ENCODE data around the gene OR6S1. TPM values are rescaled to one million over a fixed set of nuclear protein-coding genes. Genes with fewer than 3 reads are reported as not detected.
"Not testable (repeated sequence)": the region's sequence is repeated elsewhere in the genome, so short reads cannot be mapped to it uniquely, and the experiment has no call there.

OR6S1 gene
- total RNA-seq, 1 experiment from 2014 or later: not detected

- DNase-seq (no peak), ATAC-seq (no peak)
- Histone ChIP-seq H3K9me3 (ENCODE audit: low read length) (no peaks in the 10 kb centered on the region), H3K79me2 (ENCODE audit: low read length) (no peaks in the 10 kb centered on the region), H3K27me3 (ENCODE audit: low read length) (no peaks in the 10 kb centered on the region), H3K9ac (ENCODE audit: low read length) (no peak overlapping the region), H4K20me1 (ENCODE audit: low read length) (no peaks in the 10 kb centered on the region), H3F3A (ENCODE audit: low read length, unreplicated experiment) (peaks cover 5% of the 10 kb centered on the region), H3K36me3 (ENCODE audit: low read depth, low read length) (no peaks in the 10 kb centered on the region), H2AFZ (ENCODE audit: low read length) (no peak overlapping the region), H3K9me2 (replicated peaks; ENCODE audit: low read length) (no peaks in the 10 kb centered on the region), H3K4me1 (ENCODE audit: insufficient read depth, low read length) (peaks cover 22% of the 10 kb centered on the region), H3K27ac (ENCODE audit: low read length) (no peak overlapping the region), H3K4me3 (ENCODE audit: low read length) (no peak overlapping the region), H3K4me2 (ENCODE audit: low read length) (no peak overlapping the region)
- no peak for TF ChIP-seq CTCF (conservative IDR thresholded peaks at IDR 0.05; ENCODE audit: low read depth, low read length)
- no peak for TF ChIP-seq EZH2phosphoT487 (IDR thresholded peaks at IDR 0.05; ENCODE audit: borderline replicate concordance, low read length)
- TF ChIP-seq EZH2 (IDR thresholded peaks at IDR 0.05; ENCODE audit: low read length, unreplicated experiment): no peak
- no TSS peak for BruUV-seq (replicated peaks)
- POLR2A ChIA-PET (ENCODE audit: unreplicated experiment): no interaction called here
- intact Hi-C loops (cut with micrococcal nuclease): no loop called here
- CTCF ChIA-PET: no interaction called here
These were observed 26.5 kb upstream of the OR6S1 start for GRCh38 chr14:20667957-20668356.

GRCh38 chr14:20666400-20666961 is 25.0 kb upstream of the OR6S1 start:
- H3K27ac ChIP-seq (ENCODE audit: low read length); H3K9me2 ChIP-seq (replicated peaks; ENCODE audit: low read length); H3K4me1 ChIP-seq (ENCODE audit: insufficient read depth, low read length); H3K9me3 ChIP-seq (ENCODE audit: low read length); DNase-seq; H3K9ac ChIP-seq (ENCODE audit: low read length); ATAC-seq; H3K4me2 ChIP-seq (ENCODE audit: low read length); H4K20me1 ChIP-seq (ENCODE audit: low read length); intact Hi-C loops (cut with micrococcal nuclease); H3K36me3 ChIP-seq (ENCODE audit: low read depth, low read length); CTCF ChIA-PET; H3K4me3 ChIP-seq (ENCODE audit: low read length); POLR2A ChIA-PET (ENCODE audit: unreplicated experiment); H3K27me3 ChIP-seq (ENCODE audit: low read length); H3K79me2 ChIP-seq (ENCODE audit: low read length); BruUV-seq (replicated peaks); H2AFZ ChIP-seq (ENCODE audit: low read length); H3F3A ChIP-seq (ENCODE audit: low read length, unreplicated experiment): not testable (repeated sequence)

GRCh38 chr14:20662968-20663732 is 21.7 kb upstream of the OR6S1 start:
- intact Hi-C loops (cut with micrococcal nuclease): loop anchor here (1.0 kb wide), 5 partner anchors 18 to 50 kb away; no protein-coding TSS in a partner anchor
- H3K27ac ChIP-seq (ENCODE audit: low read length): no peak overlapping the region
- no peaks in the 10 kb centered on the region for H3K36me3 ChIP-seq (ENCODE audit: low read depth, low read length)
- peak; percentile 90 for DNase-seq
- POLR2A ChIA-PET (ENCODE audit: unreplicated experiment): no interaction called here
- no peaks in the 10 kb centered on the region for H3K9me3 ChIP-seq (ENCODE audit: low read length)
- H3K4me1 ChIP-seq (ENCODE audit: insufficient read depth, low read length): no peaks in the 10 kb centered on the region; the same call in 1 of the 2 replicates
- H3K9ac ChIP-seq (ENCODE audit: low read length): no peak overlapping the region
- H4K20me1 ChIP-seq (ENCODE audit: low read length): no peaks in the 10 kb centered on the region
- CTCF ChIA-PET: interaction anchor here (0.6 to 1.0 kb wide), 4 partner anchors 18 to 335 kb away, joined by 4 to 12 read pairs (median 6); no protein-coding TSS in a partner anchor
- no peaks in the 10 kb centered on the region for H3F3A ChIP-seq (ENCODE audit: low read length, unreplicated experiment)
- peak overlapping the region; percentile 95 for H2AFZ ChIP-seq (ENCODE audit: low read length)
- no peaks in the 10 kb centered on the region for H3K79me2 ChIP-seq (ENCODE audit: low read length)
- H3K9me2 ChIP-seq (replicated peaks; ENCODE audit: low read length): no peaks in the 10 kb centered on the region
- peak; percentile 88 for TF ChIP-seq CTCF (conservative IDR thresholded peaks at IDR 0.05; ENCODE audit: low read depth, low read length)
- no peak for TF ChIP-seq EZH2phosphoT487 (IDR thresholded peaks at IDR 0.05; ENCODE audit: borderline replicate concordance, low read length)
- no peak for TF ChIP-seq EZH2 (IDR thresholded peaks at IDR 0.05; ENCODE audit: low read length, unreplicated experiment)
- peak; percentile 90 for ATAC-seq
- peak overlapping the region; percentile 86 for H3K4me2 ChIP-seq (ENCODE audit: low read length)
- peak overlapping the region; percentile 70 for H3K4me3 ChIP-seq (ENCODE audit: low read length)
- no TSS peak for BruUV-seq (replicated peaks)
- H3K27me3 ChIP-seq (ENCODE audit: low read length): no peaks in the 10 kb centered on the region
